Measurements from ENCODE around the gene ANO3. TPM values are rescaled to one million over a fixed set of nuclear protein-coding genes. Genes with fewer than 3 reads are reported as not detected.

ANO3 gene
- total and polyA plus RNA-seq, 5 experiments from 2014 or later: not detected

GRCh38 chr11:26700574-26701235 lies 368.8 kb downstream of the ANO3 start:
- Mint-ChIP-seq H3K4me1 (no peaks in the 10 kb centered on the region), H3K27me3 (no peaks in the 10 kb centered on the region), H3K9me3 (peaks cover 0 to 16% (median 0%) of the 10 kb centered on the region in 9 donors), H3K27ac (no peak overlapping the region), H3K4me3 (no peak overlapping the region), H3K36me3 (no peaks in the 10 kb centered on the region)
- ATAC-seq (no peak), DNase-seq (no peak)
- POLR2A ChIA-PET: no interaction called here

GRCh38 chr11:26702406-26702805 lies 370.5 kb downstream of the ANO3 start:
- POLR2A ChIA-PET: no interaction called here
- no peak overlapping the region for H3K4me3 Mint-ChIP-seq
- peaks cover 0 to 16% (median 2%) of the 10 kb centered on the region in 9 donors for H3K9me3 Mint-ChIP-seq
- ATAC-seq (no peak), DNase-seq (no peak)
- no peak overlapping the region for H3K27ac Mint-ChIP-seq
- no peaks in the 10 kb centered on the region for H3K36me3 Mint-ChIP-seq
- H3K27me3 Mint-ChIP-seq: no peaks in the 10 kb centered on the region
- no peaks in the 10 kb centered on the region for H3K4me1 Mint-ChIP-seq

GRCh38 chr11:26703411-26704191 lies 371.7 kb downstream of the ANO3 start:
- DNase-seq (no peak), ATAC-seq (no peak)
- H3K27ac Mint-ChIP-seq: no peak overlapping the region
- no peaks in the 10 kb centered on the region for H3K36me3 Mint-ChIP-seq
- POLR2A ChIA-PET: no interaction called here
- no peaks in the 10 kb centered on the region for H3K4me1 Mint-ChIP-seq
- H3K4me3 Mint-ChIP-seq: no peak overlapping the region
- no peaks in the 10 kb centered on the region for H3K27me3 Mint-ChIP-seq
- H3K9me3 Mint-ChIP-seq: peaks cover 0 to 16% (median 2%) of the 10 kb centered on the region in 9 donors

GRCh38 chr11:26704249-26704648 lies 372.3 kb downstream of the ANO3 start:
- Mint-ChIP-seq H3K27me3 (no peaks in the 10 kb centered on the region), H3K4me3 (no peak overlapping the region), H3K27ac (no peak overlapping the region), H3K9me3 (peaks cover 0 to 16% (median 0%) of the 10 kb centered on the region in 9 donors), H3K36me3 (no peaks in the 10 kb centered on the region), H3K4me1 (no peaks in the 10 kb centered on the region)
- no peak for ATAC-seq
- DNase-seq: no peak
- POLR2A ChIA-PET: no interaction called here

GRCh38 chr11:26706181-26706580 lies 374.3 kb downstream of the ANO3 start:
- peaks cover 0 to 16% (median 0%) of the 10 kb centered on the region in 9 donors for H3K9me3 Mint-ChIP-seq
- DNase-seq: no peak
- no peak overlapping the region for H3K27ac Mint-ChIP-seq
- POLR2A ChIA-PET: no interaction called here
- H3K27me3 Mint-ChIP-seq: no peaks in the 10 kb centered on the region
- H3K4me3 Mint-ChIP-seq: no peak overlapping the region
- no peak for ATAC-seq
- no peaks in the 10 kb centered on the region for H3K4me1 Mint-ChIP-seq
- no peaks in the 10 kb centered on the region for H3K36me3 Mint-ChIP-seq

- Mint-ChIP-seq H3K36me3 (no peaks in the 10 kb centered on the region), H3K27me3 (no peaks in the 10 kb centered on the region), H3K27ac (no peak overlapping the region), H3K9me3 (peaks cover 0 to 14% (median 2%) of the 10 kb centered on the region in 9 donors), H3K4me1 (no peaks in the 10 kb centered on the region), H3K4me3 (no peak overlapping the region)
- no peak for ATAC-seq
- no peak for DNase-seq
- POLR2A ChIA-PET: no interaction called here
Observed at GRCh38 chr11:26708736-26709456, 377.0 kb downstream of the ANO3 start.

- Mint-ChIP-seq H3K27ac (no peak overlapping the region), H3K4me1 (no peaks in the 10 kb centered on the region), H3K27me3 (no peaks in the 10 kb centered on the region), H3K36me3 (no peaks in the 10 kb centered on the region), H3K9me3 (peaks cover 0 to 8% (median 0%) of the 10 kb centered on the region in 9 donors), H3K4me3 (no peak overlapping the region)
- POLR2A ChIA-PET: no interaction called here
- ATAC-seq: no peak
- DNase-seq: no peak
Observed at GRCh38 chr11:26710489-26710888, 378.6 kb downstream of the ANO3 start.

GRCh38 chr11:26712497-26712896 lies 380.6 kb downstream of the ANO3 start:
- H3K4me1 Mint-ChIP-seq: no peaks in the 10 kb centered on the region
- no peaks in the 10 kb centered on the region for H3K27me3 Mint-ChIP-seq
- no peak for ATAC-seq
- DNase-seq: no peak
- no peak overlapping the region for H3K27ac Mint-ChIP-seq
- POLR2A ChIA-PET: no interaction called here
- H3K9me3 Mint-ChIP-seq: peaks cover 0 to 5% (median 0%) of the 10 kb centered on the region in 9 donors
- H3K4me3 Mint-ChIP-seq: no peak overlapping the region
- H3K36me3 Mint-ChIP-seq: no peaks in the 10 kb centered on the region

Other genes starting within 250 kb of the ANO3 start
- not detected for gene MUC15, start 240.1 kb downstream of the ANO3 start, total RNA-seq
- gene MUC15, start 240.1 kb downstream of the ANO3 start, polyA plus RNA-seq: not detected